IMR-90 (cell line): ENCODE measurements around the gene ZNF701. TPM values are rescaled to one million over a fixed set of nuclear protein-coding genes. Genes with fewer than 3 reads are reported as not detected.

Source experiments
- ATAC-seq: fragments of 200-7000 bp; cut with Tn5 transposase; 2 replicates; pipeline ENCODE4 v1.9.1; 2020; ENCODE audit warnings: low read depth, mild to moderate bottlenecking, moderate library complexity
- BruUV-seq: library from RNA; stranded (reverse); fragments of 400-500 nt; replicated peaks from 2 replicates; lab custom pipeline; 2021; lab: Mats Ljungman, UMichigan
- CTCF ChIA-PET: fragments of 300-600 bp; formaldehyde crosslinking; extraction: SDS; loops from one replicate; lab custom pipeline; 2021; ENCODE audit warnings: antibody characterized with exemption; lab: Yijun Ruan, JAX
- POLR2A ChIA-PET: fragments of 300-600 bp; sonication (Branson Sonifier 250); formaldehyde crosslinking; loops from one replicate; lab custom pipeline; 2022; ENCODE audit warnings: antibody characterized with exemption; ENCODE audit not compliant: unreplicated experiment; lab: Charles Lee
- DNase-seq: peaks from one replicate; pipeline ENCODE4 v3.0.0; 2013
- H2AFZ ChIP-seq: replicated peaks from 2 replicates; pipeline ENCODE3; 2013; ENCODE audit warnings: low read length, mild to moderate bottlenecking; ENCODE audit not compliant: poor library complexity
- H2AK5ac ChIP-seq: 2 replicates; pipeline ENCODE4 v1.6.1; 2013; ENCODE audit warnings: low read depth, low read length, inconsistent platforms
- H2AK9ac ChIP-seq: replicated peaks from 2 replicates; pipeline ENCODE3; 2013; ENCODE audit warnings: mild to moderate bottlenecking, low read depth, low read length, moderate library complexity; ENCODE audit not compliant: poor library complexity
- H2BK120ac ChIP-seq: 2 replicates; pipeline ENCODE4 v1.6.1; 2013; ENCODE audit warnings: low read depth, low read length, inconsistent platforms
- H2BK15ac ChIP-seq: 3 replicates; pipeline ENCODE4 v1.6.1; 2013; ENCODE audit warnings: low read depth, low read length, inconsistent platforms
- H2BK20ac ChIP-seq: 2 replicates; pipeline ENCODE4 v1.6.1; 2013; ENCODE audit warnings: low read depth, mild to moderate bottlenecking, inconsistent platforms, low read length, moderate library complexity
- H2BK5ac ChIP-seq: 2 replicates; pipeline ENCODE4 v1.6.1; 2013; ENCODE audit warnings: mild to moderate bottlenecking, low read depth, low read length, inconsistent platforms; ENCODE audit not compliant: poor library complexity, severe bottlenecking
- H3K14ac ChIP-seq: replicated peaks from 2 replicates; pipeline ENCODE4 v1.6.1; 2013; ENCODE audit warnings: low read depth, low read length, inconsistent platforms
- H3K18ac ChIP-seq: 2 replicates; pipeline ENCODE4 v1.6.1; 2013; ENCODE audit warnings: low read depth, low read length, control low read depth
- H3K23ac ChIP-seq: 2 replicates; pipeline ENCODE4 v1.6.1; 2013; ENCODE audit warnings: low read depth, low read length, inconsistent platforms
- H3K27ac ChIP-seq: 2 replicates; pipeline ENCODE4 v1.5.1; 2013; ENCODE audit warnings: mild to moderate bottlenecking, control low read depth, low read length; ENCODE audit not compliant: insufficient read depth
- H3K27me3 ChIP-seq: 2 replicates; pipeline ENCODE4 v1.6.1; 2013; ENCODE audit warnings: low read length; ENCODE audit not compliant: control insufficient read depth, insufficient read depth
- H3K36me3 ChIP-seq: 2 replicates; pipeline ENCODE4 v1.6.1; 2013; ENCODE audit warnings: low read length, mixed read lengths; ENCODE audit not compliant: control insufficient read depth, insufficient read depth
- H3K4ac ChIP-seq: 2 replicates; pipeline ENCODE4 v1.6.1; 2013; ENCODE audit warnings: low read depth, low read length, inconsistent platforms
- H3K4me1 ChIP-seq: 2 replicates; pipeline ENCODE4 v1.6.1; 2013; ENCODE audit warnings: low read length, mixed read lengths; ENCODE audit not compliant: control insufficient read depth, insufficient read depth
- H3K4me2 ChIP-seq: 2 replicates; pipeline ENCODE4 v1.6.1; 2013; ENCODE audit warnings: low read depth, mild to moderate bottlenecking, control low read depth, low read length, moderate library complexity
- H3K4me3 ChIP-seq: 2 replicates; pipeline ENCODE4 v1.5.1; 2013; ENCODE audit warnings: low read depth, mild to moderate bottlenecking, control low read depth, low read length, moderate library complexity; ENCODE audit not compliant: insufficient read depth
- H3K56ac ChIP-seq: 2 replicates; pipeline ENCODE4 v1.6.1; 2013; ENCODE audit warnings: low read length, inconsistent platforms; ENCODE audit not compliant: insufficient read depth; ENCODE audit errors: extremely low read depth
- H3K79me1 ChIP-seq, 2 experiments: 2 replicates each; pipeline ENCODE4 v1.6.1; 2013; ENCODE audit warnings: low read length in 2 of 2, inconsistent platforms in 1 of 2, low read depth in 1 of 2
- H3K9ac ChIP-seq: 2 replicates; pipeline ENCODE4 v1.6.1; 2013; ENCODE audit warnings: low read depth, low read length, control low read depth
- H3K9me1 ChIP-seq: 2 replicates; pipeline ENCODE4 v1.6.1; 2013; ENCODE audit warnings: low read length, inconsistent platforms; ENCODE audit not compliant: insufficient read depth
- H3K9me3 ChIP-seq: 2 replicates; pipeline ENCODE4 v1.6.1; 2013; ENCODE audit warnings: low read length; ENCODE audit not compliant: control insufficient read depth, insufficient read depth
- H4K20me1 ChIP-seq: 2 replicates; pipeline ENCODE4 v1.6.1; 2013; ENCODE audit warnings: low read length, inconsistent platforms; ENCODE audit not compliant: insufficient read depth
- H4K5ac ChIP-seq: 2 replicates; pipeline ENCODE4 v1.6.1; 2013; ENCODE audit warnings: mild to moderate bottlenecking, low read depth, low read length, control low read depth
- H4K8ac ChIP-seq, 2 experiments: 2 replicates each; pipeline ENCODE4 v1.6.1; 2013; ENCODE audit warnings: low read depth in 2 of 2, low read length in 2 of 2, control low read depth in 1 of 2, inconsistent platforms in 1 of 2
- H4K91ac ChIP-seq: 2 replicates; pipeline ENCODE4 v1.6.1; 2013; ENCODE audit warnings: low read depth, low read length, inconsistent platforms; ENCODE audit not compliant: insufficient read depth
- BHLHE40 ChIP-seq: fragments of 150-350 bp; IDR thresholded peaks from 2 replicates; pipeline ENCODE4 v1.6.1; 2016; ENCODE audit warnings: mild to moderate bottlenecking, low read depth, low read length
- CEBPB ChIP-seq: IDR thresholded peaks from 2 replicates; pipeline ENCODE4 v1.6.1; 2012; ENCODE audit warnings: low read depth, low read length, improper control_type of control experiment
- CHD1 ChIP-seq: IDR thresholded peaks from 2 replicates; pipeline ENCODE4 v1.6.1; 2012; ENCODE audit warnings: low read depth, low read length, improper control_type of control experiment
- FOS ChIP-seq: fragments of 150-350 bp; IDR thresholded peaks from 2 replicates; pipeline ENCODE4 v1.6.1; 2016; ENCODE audit warnings: low read depth, low read length
- MAFK ChIP-seq: IDR thresholded peaks from 2 replicates; pipeline ENCODE4 v1.6.1; 2012; ENCODE audit warnings: low read depth, low read length, improper control_type of control experiment
- MAZ ChIP-seq: IDR thresholded peaks from 2 replicates; pipeline ENCODE4 v1.6.1; 2012; ENCODE audit warnings: low read depth, mild to moderate bottlenecking, low read length, improper control_type of control experiment, moderate library complexity, borderline replicate concordance
- NFE2L2 ChIP-seq: fragments of 150-350 bp; IDR thresholded peaks from 2 replicates; pipeline ENCODE4 v1.6.1; 2016; ENCODE audit warnings: low read depth, mild to moderate bottlenecking, low read length
- RAD21 ChIP-seq: IDR thresholded peaks from 2 replicates; pipeline ENCODE4 v1.6.1; 2012; ENCODE audit warnings: low read length, improper control_type of control experiment
- RCOR1 ChIP-seq: IDR thresholded peaks from 2 replicates; pipeline ENCODE4 v1.6.1; 2012; ENCODE audit warnings: mild to moderate bottlenecking, low read length, improper control_type of control experiment; ENCODE audit not compliant: insufficient replicate concordance
- RFX5 ChIP-seq: IDR thresholded peaks from 2 replicates; pipeline ENCODE4 v1.8.0; 2012; ENCODE audit warnings: low read depth, mild to moderate bottlenecking, low read length, moderate library complexity
- WGBS, 2 experiments: methylation state at CpG; one replicate each; pipeline versions ENCODE4 v1.1.5 to v1.1.7; 2013; ENCODE audit warnings: missing lambda C conversion rate in 2 of 2; ENCODE audit not compliant: insufficient read length in 1 of 2; ENCODE audit errors: extremely low coverage in 2 of 2; 5-methylcytosine and 5-hydroxymethylcytosine counted together
- dilution Hi-C: fragments of 300-500 bp; cut with HindIII; formaldehyde crosslinking; loops from one replicate; pipeline ENCODE4 v1.14.3; 2018; ENCODE audit warnings: low sequenced_read_pairs; ENCODE audit not compliant: unreplicated experiment
- in situ Hi-C: fragments of 300-500 bp; cut with MboI; formaldehyde crosslinking; loops from 3 replicates; pipeline ENCODE4 v1.14.3; 2019; ENCODE audit warnings: low sequenced_read_pairs, inconsistent platforms, mixed read lengths
- intact Hi-C: fragments of 100-400 bp; cut with micrococcal nuclease; formaldehyde crosslinking; loops from 2 replicates; pipeline ENCODE4 v1.10.0; 2022
- polyA plus RNA-seq, 3 experiments: library from polyadenylated mRNA; depleted of rRNA; stranded (reverse); fragments of >200 nt; gene quantifications; 2 replicates each; pipeline ENCODE4 v1.2.3, GENCODE V29; 2012; ENCODE audit warnings: low replicate concordance in 1 of 3
- total RNA-seq: library from RNA; depleted of rRNA; stranded (reverse); fragments of >200 nt; gene quantifications from 2 replicates; pipeline ENCODE4 v1.2.3, GENCODE V29; 2012
- TF ChIP-seq, protein P1 (sequence below): fragments of 150-350 bp; IDR thresholded peaks from 2 replicates; pipeline ENCODE4 v1.6.1; 2016; ENCODE audit warnings: low read depth, mild to moderate bottlenecking, low read length, moderate library complexity, borderline replicate concordance
- TF ChIP-seq, protein P2 (sequence below): conservative IDR thresholded peaks from 2 replicates; pipeline ENCODE4 v1.5.1; 2012; ENCODE audit warnings: mild to moderate bottlenecking, low read depth, low read length, improper control_type of control experiment

Gene ZNF701
- total and polyA plus RNA-seq, 2 of the 4 experiments (the other 2 are of a cell fraction): 3.8 to 12.2 TPM

DNA sequence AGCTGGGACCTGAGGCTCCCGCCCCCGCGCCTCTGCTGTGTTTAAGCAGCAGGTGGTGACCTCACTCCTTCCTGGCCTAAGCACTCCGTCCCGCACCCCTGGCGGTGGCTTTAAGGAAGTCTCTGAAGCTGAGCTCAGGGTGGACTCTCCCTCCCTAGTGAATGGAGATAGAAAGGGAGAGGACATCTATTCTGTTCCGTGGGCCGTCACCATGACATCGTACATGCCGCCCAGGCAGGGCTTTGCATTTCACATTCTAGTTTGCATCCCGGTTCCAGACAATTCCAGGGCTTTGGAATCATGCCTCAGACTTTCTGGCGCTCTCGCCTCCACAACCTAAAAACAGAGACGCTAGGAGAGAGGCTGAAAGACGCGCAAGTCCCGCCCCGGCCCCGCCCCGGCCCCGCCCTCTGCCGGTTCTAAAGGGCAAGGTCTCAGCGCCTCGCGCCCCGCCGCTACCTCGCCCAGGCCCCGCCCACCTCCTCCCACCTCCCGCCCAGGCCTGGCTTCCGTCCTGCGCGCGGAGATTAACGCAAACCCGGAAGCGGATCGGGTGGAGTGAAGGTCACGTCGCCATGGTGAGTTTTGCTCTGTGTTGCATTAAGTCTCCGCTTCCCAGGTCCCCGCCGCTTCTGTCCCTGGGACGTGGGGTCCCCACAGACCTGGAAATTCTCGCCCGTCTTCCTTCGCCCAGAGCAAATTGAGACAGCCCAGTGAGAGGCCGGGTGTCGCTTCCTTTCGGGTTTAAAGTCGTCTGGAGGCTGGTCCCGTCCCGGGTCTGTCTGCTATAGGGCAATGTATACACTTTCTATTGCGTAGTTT is 42.7 kb upstream of the ZNF701 start, which contains the start of gene ZNF808:
Gene ZNF808, plus strand, starts transcription at position 535 of the 822 bp plus-strand sequence. CDS start 15,617 bp downstream, outside the sequence.
- Histone ChIP-seq H3K18ac (peak within 1 kb of the TSS; percentile 74), H4K20me1 (no peaks in the 10 kb centered on the region), H2AFZ (peak within 1 kb of the TSS; percentile 99), H3K79me1 (peaks cover 29 to 30% of the 10 kb centered on the region in 2 experiments), H3K27me3 (no peaks in the 10 kb centered on the region), H3K4me2 (peak within 1 kb of the TSS; percentile 90), H3K9ac (peak within 1 kb of the TSS; percentile 98), H2BK5ac (peak within 1 kb of the TSS; percentile 80), H3K27ac (peak within 1 kb of the TSS; percentile 96), H2BK15ac (no peak within 1 kb of the TSS), H3K4me1 (peaks cover 3% of the 10 kb centered on the region; the same call in 1 of the 2 replicates), H4K8ac (peak within 1 kb of the TSS; percentile 93 to 94), H3K23ac (peak within 1 kb of the TSS; percentile 90), H3K14ac (peak within 1 kb of the TSS; percentile 92), H3K56ac (peak within 1 kb of the TSS; percentile 75; the same call in 1 of the 2 replicates), H3K36me3 (peaks cover 1% of the 10 kb centered on the region; the same call in 1 of the 2 replicates), H2AK5ac (peak within 1 kb of the TSS; percentile 73; the same call in 1 of the 2 replicates), H2AK9ac (peak within 1 kb of the TSS; percentile 97), H4K5ac (peak within 1 kb of the TSS; percentile 40), H2BK120ac (peak within 1 kb of the TSS; percentile 56), H3K9me1 (no peaks in the 10 kb centered on the region), H3K4me3 (peak within 1 kb of the TSS; percentile 93), H2BK20ac (0 out of 2 replicates have a peak within 1 kb of the TSS, but pooled peaks have one; percentile 49), H3K4ac (peak within 1 kb of the TSS; percentile 84), H3K9me3 (peaks cover 5% of the 10 kb centered on the region), H4K91ac (peak within 1 kb of the TSS; percentile 71; the same call in 1 of the 2 replicates)
- in situ Hi-C loops (no loop called here), intact Hi-C loops (loop anchor here (5.0 kb wide), 1 partner anchor 130 kb away; the partner anchor contains the start of gene ZNF528), dilution Hi-C loops (no loop called here)
- no TSS peak for BruUV-seq
- peak; percentile 87 for DNase-seq
- peak; percentile 98 for ATAC-seq
- CTCF ChIA-PET: interaction anchor here (0.6 kb wide), 1 partner anchor 420 kb away, joined by 3 read pairs; no protein-coding TSS in a partner anchor
- POLR2A ChIA-PET: no interaction called here
- 0% methylated on average over 13 of the region's 54 CpGs; no CpG with 5 or more reads in 1 of the 2 experiments for WGBS, 2 experiments
- no peak for TF ChIP-seq CHD1
- TF ChIP-seq MAZ: peak; percentile 29; the same call in 1 of the 2 replicates
- TF ChIP-seq, protein P1, sequence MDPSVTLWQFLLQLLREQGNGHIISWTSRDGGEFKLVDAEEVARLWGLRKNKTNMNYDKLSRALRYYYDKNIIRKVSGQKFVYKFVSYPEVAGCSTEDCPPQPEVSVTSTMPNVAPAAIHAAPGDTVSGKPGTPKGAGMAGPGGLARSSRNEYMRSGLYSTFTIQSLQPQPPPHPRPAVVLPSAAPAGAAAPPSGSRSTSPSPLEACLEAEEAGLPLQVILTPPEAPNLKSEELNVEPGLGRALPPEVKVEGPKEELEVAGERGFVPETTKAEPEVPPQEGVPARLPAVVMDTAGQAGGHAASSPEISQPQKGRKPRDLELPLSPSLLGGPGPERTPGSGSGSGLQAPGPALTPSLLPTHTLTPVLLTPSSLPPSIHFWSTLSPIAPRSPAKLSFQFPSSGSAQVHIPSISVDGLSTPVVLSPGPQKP: no peak
- TF ChIP-seq MAFK: no peak
- TF ChIP-seq, protein P2, sequence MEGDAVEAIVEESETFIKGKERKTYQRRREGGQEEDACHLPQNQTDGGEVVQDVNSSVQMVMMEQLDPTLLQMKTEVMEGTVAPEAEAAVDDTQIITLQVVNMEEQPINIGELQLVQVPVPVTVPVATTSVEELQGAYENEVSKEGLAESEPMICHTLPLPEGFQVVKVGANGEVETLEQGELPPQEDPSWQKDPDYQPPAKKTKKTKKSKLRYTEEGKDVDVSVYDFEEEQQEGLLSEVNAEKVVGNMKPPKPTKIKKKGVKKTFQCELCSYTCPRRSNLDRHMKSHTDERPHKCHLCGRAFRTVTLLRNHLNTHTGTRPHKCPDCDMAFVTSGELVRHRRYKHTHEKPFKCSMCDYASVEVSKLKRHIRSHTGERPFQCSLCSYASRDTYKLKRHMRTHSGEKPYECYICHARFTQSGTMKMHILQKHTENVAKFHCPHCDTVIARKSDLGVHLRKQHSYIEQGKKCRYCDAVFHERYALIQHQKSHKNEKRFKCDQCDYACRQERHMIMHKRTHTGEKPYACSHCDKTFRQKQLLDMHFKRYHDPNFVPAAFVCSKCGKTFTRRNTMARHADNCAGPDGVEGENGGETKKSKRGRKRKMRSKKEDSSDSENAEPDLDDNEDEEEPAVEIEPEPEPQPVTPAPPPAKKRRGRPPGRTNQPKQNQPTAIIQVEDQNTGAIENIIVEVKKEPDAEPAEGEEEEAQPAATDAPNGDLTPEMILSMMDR: peak; percentile 63
- TF ChIP-seq NFE2L2: no peak
- no peak for TF ChIP-seq BHLHE40
- 0 out of 2 replicates have a peak, but pooled peaks have one; percentile 9 for TF ChIP-seq RFX5
- no peak for TF ChIP-seq FOS
- TF ChIP-seq RAD21: peak; percentile 39; the same call in 1 of the 2 replicates
- no peak for TF ChIP-seq RCOR1
- TF ChIP-seq CEBPB: 0 out of 2 replicates have a peak, but pooled peaks have one; percentile 11
